SK-N-MC (cell line): ENCODE results near the gene ADCK1.
"Not testable (repeated sequence)": the region's sequence is repeated elsewhere in the genome, so short reads cannot be mapped to it uniquely, and the experiment has no call there.

Source experiments
- DNase-seq: peaks from one replicate; pipeline ENCODE4 v3.0.0-alpha.2; 2011; ENCODE audit warnings: low read depth, low spot score
- H3K27ac ChIP-seq: fragments of 200-600 bp; sonication (generic); 2 replicates; pipeline ENCODE4 v1.5.1; 2016; ENCODE audit warnings: mixed run types
- H3K36me3 ChIP-seq: fragments of 200-600 bp; sonication (generic); 2 replicates; pipeline ENCODE4 v1.6.1; 2017; ENCODE audit warnings: antibody characterized with exemption, low read length, mixed read lengths; ENCODE audit not compliant: insufficient read depth
- H3K4me3 ChIP-seq: fragments of 200-600 bp; sonication (generic); 2 replicates; pipeline ENCODE4 v1.5.1; 2016
- H3K9ac ChIP-seq: fragments of 200-600 bp; sonication (generic); 2 replicates; pipeline ENCODE4 v1.8.0; 2017; ENCODE audit warnings: mixed run types, mixed read lengths; ENCODE audit not compliant: insufficient read length
- H3K9me3 ChIP-seq: fragments of 200-600 bp; sonication (generic); 2 replicates; pipeline ENCODE4 v1.6.1; 2017; ENCODE audit warnings: low read depth, mild to moderate bottlenecking, antibody characterized with exemption, low read length, moderate library complexity, mixed read lengths
- EZH2 ChIP-seq: fragments of 200-600 bp; sonication (generic); IDR thresholded peaks from one replicate; pipeline ENCODE4 v1.6.1; 2017; ENCODE audit warnings: antibody characterized with exemption
- FOXP2 ChIP-seq: optimal IDR thresholded peaks from 2 replicates; pipeline ENCODE3; 2011; ENCODE audit warnings: mild to moderate bottlenecking, moderate library complexity; ENCODE audit not compliant: insufficient read depth; ENCODE audit errors: extremely low read length, control extremely low read depth
- POLR2AphosphoS5 ChIP-seq: IDR thresholded peaks from 2 replicates; pipeline ENCODE4 v1.6.1; 2012; ENCODE audit warnings: mild to moderate bottlenecking, low read depth, low read length, borderline replicate concordance

Gene ADCK1, protein sequence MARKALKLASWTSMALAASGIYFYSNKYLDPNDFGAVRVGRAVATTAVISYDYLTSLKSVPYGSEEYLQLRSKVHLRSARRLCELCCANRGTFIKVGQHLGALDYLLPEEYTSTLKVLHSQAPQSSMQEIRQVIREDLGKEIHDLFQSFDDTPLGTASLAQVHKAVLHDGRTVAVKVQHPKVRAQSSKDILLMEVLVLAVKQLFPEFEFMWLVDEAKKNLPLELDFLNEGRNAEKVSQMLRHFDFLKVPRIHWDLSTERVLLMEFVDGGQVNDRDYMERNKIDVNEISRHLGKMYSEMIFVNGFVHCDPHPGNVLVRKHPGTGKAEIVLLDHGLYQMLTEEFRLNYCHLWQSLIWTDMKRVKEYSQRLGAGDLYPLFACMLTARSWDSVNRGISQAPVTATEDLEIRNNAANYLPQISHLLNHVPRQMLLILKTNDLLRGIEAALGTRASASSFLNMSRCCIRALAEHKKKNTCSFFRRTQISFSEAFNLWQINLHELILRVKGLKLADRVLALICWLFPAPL

GRCh38 chr14:77799863-77800730, at the start of gene ADCK1:
ADCK1 (plus strand) TSS chr14:77800109; CDS start chr14:77818979, 18,870 bp downstream.
- H3K4me3 ChIP-seq, result peak within 1 kb of the TSS; percentile 94
- peak within 1 kb of the TSS; percentile 9; the same call in 1 of the 2 replicates for H3K27ac ChIP-seq
- H3K9me3 ChIP-seq, result no peaks in the 10 kb centered on the region
- TF ChIP-seq POLR2AphosphoS5, result peak; percentile 85
- no peak for TF ChIP-seq EZH2
- DNase-seq, result peak; percentile 10
- peak within 1 kb of the TSS; percentile 89 for H3K9ac ChIP-seq
- no peaks in the 10 kb centered on the region for H3K36me3 ChIP-seq

- Histone ChIP-seq H3K27ac (0 out of 2 replicates have a peak overlapping the region, but pooled peaks have one; percentile 1), H3K9ac (no peak overlapping the region), H3K36me3 (peaks cover 65% of the 10 kb centered on the region), H3K9me3 (no peaks in the 10 kb centered on the region), H3K4me3 (no peak overlapping the region)
- TF ChIP-seq FOXP2, result no peak
- no peak for TF ChIP-seq EZH2
- DNase-seq, result no peak
These were observed 47.6 kb upstream of the ADCK1 start for GRCh38 chr14:77752266-77752665.

DNA sequence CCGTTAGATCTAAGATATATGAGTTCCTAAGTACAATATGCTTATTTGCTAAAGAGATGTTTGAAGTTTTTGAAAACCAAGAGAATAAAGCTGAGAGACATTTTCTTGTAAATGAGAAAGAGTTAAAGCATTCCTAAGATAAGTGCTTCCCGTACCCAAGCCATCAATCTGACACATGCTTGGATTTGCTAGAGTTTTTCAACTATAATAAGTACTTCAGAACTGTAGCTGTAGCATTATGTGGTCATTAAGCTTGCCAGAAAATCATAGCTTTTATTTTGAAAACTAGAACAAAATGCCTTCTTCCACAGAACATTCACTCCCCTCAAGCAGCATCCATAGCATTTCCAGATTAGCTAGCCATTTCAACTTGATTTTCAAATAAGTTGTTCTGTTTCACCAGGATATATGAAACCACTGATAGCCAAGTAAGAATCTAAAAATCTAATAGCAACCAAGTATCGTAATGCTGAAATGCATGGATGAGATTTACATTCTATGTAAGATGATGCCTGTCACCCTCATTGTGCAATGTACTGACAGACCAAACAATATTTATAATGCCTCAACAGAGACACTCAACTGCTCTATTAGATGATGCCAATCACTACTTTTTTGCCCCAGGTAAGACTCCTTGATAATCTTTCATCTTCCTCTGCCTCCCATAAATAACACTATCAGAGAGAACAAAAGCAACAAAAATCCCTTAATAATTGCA, 47.0 kb upstream of the ADCK1 start:
- Histone ChIP-seq H3K4me3 (no peak overlapping the region), H3K9ac (no peak overlapping the region), H3K9me3 (no peaks in the 10 kb centered on the region), H3K27ac (no peak overlapping the region), H3K36me3 (peaks cover 68% of the 10 kb centered on the region)
- no peak for DNase-seq
- TF ChIP-seq POLR2AphosphoS5, result no peak
- no peak for TF ChIP-seq EZH2
- TF ChIP-seq FOXP2, result no peak

- Histone ChIP-seq H3K36me3 (peaks cover 20% of the 10 kb centered on the region), H3K4me3 (peak within 1 kb of the TSS; percentile 89), H3K27ac (peak within 1 kb of the TSS; percentile 60), H3K9ac (peak within 1 kb of the TSS; percentile 92), H3K9me3 (no peaks in the 10 kb centered on the region)
- TF ChIP-seq EZH2 (no peak), POLR2AphosphoS5 (peak; percentile 95)
- no peak for DNase-seq
These were observed 39.3 kb upstream of the ADCK1 start, which contains the start of gene SNW1 for GRCh38 chr14:77760381-77761204. SNW1 (minus strand) TSS chr14:77761156; CDS start chr14:77761127, 29 bp downstream.

DNA sequence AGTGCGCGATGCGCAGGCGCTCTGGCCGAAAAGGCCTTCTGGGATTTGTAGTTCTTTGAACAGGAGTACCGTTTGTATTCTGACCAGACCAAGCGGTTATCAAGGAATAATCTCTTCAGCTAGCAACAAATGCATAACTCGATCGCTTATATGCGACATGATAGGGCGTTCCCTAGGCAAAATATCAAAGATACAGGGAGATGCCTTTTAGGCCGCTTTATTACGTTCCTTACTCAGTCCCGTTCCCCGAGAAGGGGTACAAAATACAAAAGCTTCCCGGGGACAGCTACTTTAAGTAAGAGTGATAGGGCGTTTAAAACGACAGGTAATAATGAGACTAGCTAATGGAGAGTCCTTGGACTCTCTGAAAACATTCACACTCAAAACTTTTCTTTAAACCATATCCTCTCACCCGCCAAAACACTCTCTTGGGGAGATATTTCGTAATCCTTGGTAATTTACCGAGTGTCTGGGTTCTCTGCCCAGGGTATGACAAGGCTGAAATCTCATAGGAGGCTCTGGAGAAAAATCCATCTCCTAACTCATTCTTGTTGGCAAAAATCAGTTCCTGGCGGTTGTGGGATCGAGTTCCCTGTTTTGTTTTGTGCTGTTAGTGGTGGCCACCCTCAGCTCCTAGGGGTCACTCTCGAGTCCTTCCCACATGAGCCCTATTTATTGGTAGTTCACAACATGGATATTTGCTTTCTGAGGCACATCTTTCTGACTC, 38.5 kb upstream of the ADCK1 start:
- peak; percentile 90 for DNase-seq
- Histone ChIP-seq H3K9ac (peak overlapping the region; percentile 92), H3K4me3 (peak overlapping the region; percentile 89), H3K27ac (peak overlapping the region; percentile 60), H3K36me3 (peaks cover 15% of the 10 kb centered on the region), H3K9me3 (no peaks in the 10 kb centered on the region)
- TF ChIP-seq EZH2 (no peak), POLR2AphosphoS5 (peak; percentile 15), FOXP2 (no peak)

DNA sequence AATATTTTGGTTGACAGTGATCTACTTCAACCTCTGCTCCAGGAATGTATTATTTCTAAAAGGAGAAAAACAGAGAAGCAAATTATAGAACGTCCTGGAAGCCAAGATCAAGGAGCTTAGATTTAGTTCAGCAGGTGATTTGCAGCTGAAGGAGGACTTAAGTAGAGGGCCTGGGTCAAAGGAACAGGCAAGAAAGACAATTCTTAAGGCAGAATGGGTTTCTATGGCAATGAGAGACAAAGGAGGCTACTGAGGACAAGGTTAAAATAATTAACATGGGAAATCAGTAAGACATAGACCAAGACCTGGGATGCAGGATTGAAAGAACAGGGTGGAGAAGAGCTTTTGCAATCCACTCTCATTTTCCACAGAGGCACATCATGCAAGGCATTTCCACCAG, 36.6 kb upstream of the ADCK1 start:
- peaks cover 7% of the 10 kb centered on the region for H3K36me3 ChIP-seq
- no peak for TF ChIP-seq EZH2
- no peak for TF ChIP-seq FOXP2
- no peak for TF ChIP-seq POLR2AphosphoS5
- no peak overlapping the region for H3K9ac ChIP-seq
- H3K4me3 ChIP-seq, result no peak overlapping the region
- DNase-seq, result no peak
- no peaks in the 10 kb centered on the region for H3K9me3 ChIP-seq
- no peak overlapping the region for H3K27ac ChIP-seq

DNA sequence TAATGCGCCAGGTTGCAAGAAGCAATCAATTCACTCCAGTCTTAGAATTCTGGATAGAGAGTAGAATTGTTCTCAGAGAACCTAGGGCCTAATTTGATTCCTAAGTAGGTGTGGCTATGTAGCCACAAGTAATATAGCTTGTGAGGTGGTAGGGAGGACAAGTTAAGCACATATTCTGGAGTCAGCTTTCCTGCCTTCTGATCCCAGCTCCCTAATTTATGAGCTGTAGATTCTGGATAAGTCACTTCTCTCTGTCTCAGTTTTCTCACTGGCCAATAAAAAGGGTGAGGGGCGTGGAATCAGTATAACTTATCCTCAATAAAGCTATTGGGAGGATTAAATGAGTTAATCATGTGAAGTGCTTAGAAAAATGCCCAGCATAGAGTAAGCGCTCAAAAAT, 35.9 kb upstream of the ADCK1 start:
- no peak overlapping the region for H3K27ac ChIP-seq
- H3K36me3 ChIP-seq, result peaks cover 2% of the 10 kb centered on the region; the same call in 1 of the 2 replicates
- DNase-seq, result no peak
- H3K4me3 ChIP-seq, result no peak overlapping the region
- no peak overlapping the region for H3K9ac ChIP-seq
- no peaks in the 10 kb centered on the region for H3K9me3 ChIP-seq
- no peak for TF ChIP-seq EZH2
- no peak for TF ChIP-seq FOXP2
- no peak for TF ChIP-seq POLR2AphosphoS5

DNA sequence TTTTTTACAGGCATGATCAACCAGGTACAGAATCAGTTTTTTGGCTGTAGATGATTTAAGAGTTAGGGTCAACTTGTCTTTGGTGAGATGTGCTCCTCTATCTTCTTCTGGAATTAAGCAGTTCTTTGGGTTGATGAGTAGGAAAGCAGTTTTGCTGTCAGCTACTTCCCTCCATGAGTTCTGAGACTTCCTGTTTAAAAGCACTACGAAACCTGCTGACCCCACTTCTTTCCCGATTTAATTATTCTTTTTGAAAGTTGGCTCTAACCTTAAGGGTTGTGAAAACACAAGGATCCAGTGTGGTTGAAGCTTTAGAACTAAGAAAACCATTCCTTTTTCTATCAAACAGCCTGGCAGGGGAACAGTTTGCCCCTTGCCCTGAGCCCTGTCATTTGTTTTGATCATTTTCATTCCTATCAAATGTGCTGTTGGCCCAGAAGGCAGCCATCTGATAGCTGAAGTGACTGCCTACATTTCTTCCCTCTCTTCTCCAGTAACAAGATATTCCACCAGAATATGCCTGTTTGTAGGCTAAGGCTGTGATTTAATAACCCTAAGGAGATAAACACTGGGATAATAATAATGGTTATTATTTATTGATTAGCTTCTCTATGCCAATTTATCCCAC, 31.4 kb upstream of the ADCK1 start:
- H3K36me3 ChIP-seq, H3K9me3 ChIP-seq, H3K4me3 ChIP-seq, DNase-seq, H3K9ac ChIP-seq, H3K27ac ChIP-seq: not testable (repeated sequence)

GRCh38 chr14:77773966-77774365, 25.9 kb upstream of the ADCK1 start:
- H3K9me3 ChIP-seq, H3K4me3 ChIP-seq, H3K36me3 ChIP-seq, H3K27ac ChIP-seq, DNase-seq, H3K9ac ChIP-seq: not testable (repeated sequence)
